WTC11 (cell line): ENCODE measurements around the gene RAB1A. TPM values are rescaled to one million over a fixed set of nuclear protein-coding genes. Genes with fewer than 3 reads are reported as not detected.

Experiments
- ATAC-seq: fragments of 200-7000 bp; cut with Tn5 transposase; 2 replicates; pipeline ENCODE4 v1.10.0; 2021; ENCODE audit warnings: mild to moderate bottlenecking, moderate library complexity
- CTCF ChIA-PET: fragments of 300-600 bp; sonication (Branson Sonifier 250); formaldehyde crosslinking; loops from one replicate; lab custom pipeline; 2021; ENCODE audit warnings: antibody characterized with exemption; lab: Charles Lee
- POLR2A ChIA-PET: fragments of 350-600 bp; sonication (Branson Sonifier 250); formaldehyde crosslinking; loops from one replicate; lab custom pipeline; 2021; ENCODE audit warnings: antibody characterized with exemption; lab: Charles Lee
- DNase-seq: peaks from one replicate; pipeline ENCODE4 v3.0.0; 2021; ENCODE audit warnings: low spot score
- H3K27ac Mint-ChIP-seq: 2 replicates; pipeline ENCODE4 v1.8.0; 2021; ENCODE audit warnings: mixed read lengths
- H3K27me3 Mint-ChIP-seq: 2 replicates; pipeline ENCODE4 v1.8.0; 2021; ENCODE audit warnings: low read depth, mild to moderate bottlenecking, moderate library complexity, mixed read lengths
- H3K36me3 Mint-ChIP-seq: 2 replicates; pipeline ENCODE4 v1.8.0; 2021; ENCODE audit warnings: mixed read lengths
- H3K4me1 Mint-ChIP-seq: 2 replicates; pipeline ENCODE4 v1.8.0; 2022; ENCODE audit warnings: mixed read lengths
- H3K4me3 Mint-ChIP-seq: 2 replicates; pipeline ENCODE4 v1.8.0; 2021; ENCODE audit warnings: mild to moderate bottlenecking, moderate library complexity, mixed read lengths
- H3K9me3 Mint-ChIP-seq: 2 replicates; pipeline ENCODE4 v1.8.0; 2021; ENCODE audit warnings: mixed read lengths
- AR ChIP-seq: fragments of 250-450 bp; sonication (Bioruptor Pico); IDR thresholded peaks from 2 replicates; pipeline ENCODE4 v1.9.0; 2021; ENCODE audit warnings: mild to moderate bottlenecking
- CBFB ChIP-seq: sonication (generic); formaldehyde crosslinking; IDR thresholded peaks from 2 replicates; pipeline ENCODE4 v1.8.1; 2022; ENCODE audit warnings: mild to moderate bottlenecking, low read depth, missing genetic modification reagents
- CREM ChIP-seq: sonication (generic); formaldehyde crosslinking; IDR thresholded peaks from 2 replicates; pipeline ENCODE4 v1.8.1; 2022; ENCODE audit warnings: mild to moderate bottlenecking, missing genetic modification reagents, moderate library complexity
- EMX1 ChIP-seq: fragments of 250-450 bp; sonication (Bioruptor Pico); IDR thresholded peaks from 2 replicates; pipeline ENCODE4 v1.8.0; 2021; ENCODE audit warnings: mild to moderate bottlenecking
- ERG ChIP-seq: fragments of 250-450 bp; sonication (Bioruptor Pico); IDR thresholded peaks from 2 replicates; pipeline ENCODE4 v1.8.0; 2021; ENCODE audit warnings: mild to moderate bottlenecking
- IRF1 ChIP-seq: sonication (generic); formaldehyde crosslinking; IDR thresholded peaks from 2 replicates; pipeline ENCODE4 v1.8.0; 2023; ENCODE audit warnings: missing genetic modification reagents
- JAZF1 ChIP-seq: fragments of 250-450 bp; sonication (Bioruptor Pico); IDR thresholded peaks from 2 replicates; pipeline ENCODE4 v1.9.0; 2021; ENCODE audit warnings: moderate library complexity, mild to moderate bottlenecking, inconsistent platforms
- JUN ChIP-seq: sonication (generic); formaldehyde crosslinking; IDR thresholded peaks from 2 replicates; pipeline ENCODE4 v1.8.0; 2023; ENCODE audit warnings: mild to moderate bottlenecking, missing genetic modification reagents
- SMAD4 ChIP-seq: sonication (generic); formaldehyde crosslinking; IDR thresholded peaks from 2 replicates; pipeline ENCODE4 v1.8.0; 2022; ENCODE audit warnings: mild to moderate bottlenecking, missing genetic modification reagents
- SOX15 ChIP-seq: fragments of 250-450 bp; sonication (Bioruptor Pico); IDR thresholded peaks from 2 replicates; pipeline ENCODE4 v1.9.0; 2021; ENCODE audit warnings: mild to moderate bottlenecking
- STAT6 ChIP-seq: sonication (generic); formaldehyde crosslinking; conservative IDR thresholded peaks from 2 replicates; pipeline ENCODE4 v1.8.1; 2023; ENCODE audit warnings: mild to moderate bottlenecking, low read depth, missing genetic modification reagents, moderate library complexity
- TP53 ChIP-seq: sonication (generic); formaldehyde crosslinking; IDR thresholded peaks from 2 replicates; pipeline ENCODE4 v1.8.1; 2023; ENCODE audit warnings: mild to moderate bottlenecking, missing genetic modification reagents
- ZNF121 ChIP-seq: sonication (generic); formaldehyde crosslinking; IDR thresholded peaks from 2 replicates; pipeline ENCODE4 v1.8.0; 2023; ENCODE audit warnings: missing genetic modification reagents
- ZNF232 ChIP-seq: sonication (generic); formaldehyde crosslinking; IDR thresholded peaks from 2 replicates; pipeline ENCODE4 v1.8.0; 2022; ENCODE audit warnings: mild to moderate bottlenecking, missing genetic modification reagents
- ZNF281 ChIP-seq: sonication (generic); formaldehyde crosslinking; IDR thresholded peaks from 2 replicates; pipeline ENCODE4 v1.8.0; 2023; ENCODE audit warnings: mild to moderate bottlenecking, missing genetic modification reagents
- ZNF317 ChIP-seq: sonication (generic); formaldehyde crosslinking; IDR thresholded peaks from 2 replicates; pipeline ENCODE4 v1.8.1; 2023; ENCODE audit warnings: low read depth, mild to moderate bottlenecking, moderate library complexity, missing genetic modification reagents, borderline replicate concordance
- ZSCAN18 ChIP-seq: fragments of 250-450 bp; sonication (Bioruptor Pico); IDR thresholded peaks from 2 replicates; pipeline ENCODE4 v2.1.2; 2022; ENCODE audit warnings: mild to moderate bottlenecking, moderate library complexity
- total RNA-seq: library from RNA; stranded (reverse); gene quantifications from 3 replicates; pipeline ENCODE4 v1.2.3, GENCODE V29; 2021
- TF ChIP-seq, protein P1 (sequence below): sonication (generic); formaldehyde crosslinking; IDR thresholded peaks from 2 replicates; pipeline ENCODE4 v1.8.1; 2023; ENCODE audit warnings: mild to moderate bottlenecking, missing genetic modification reagents

The RAB1A gene
- total RNA-seq, 1 experiment from 2014 or later, result 114 TPM

DNA sequence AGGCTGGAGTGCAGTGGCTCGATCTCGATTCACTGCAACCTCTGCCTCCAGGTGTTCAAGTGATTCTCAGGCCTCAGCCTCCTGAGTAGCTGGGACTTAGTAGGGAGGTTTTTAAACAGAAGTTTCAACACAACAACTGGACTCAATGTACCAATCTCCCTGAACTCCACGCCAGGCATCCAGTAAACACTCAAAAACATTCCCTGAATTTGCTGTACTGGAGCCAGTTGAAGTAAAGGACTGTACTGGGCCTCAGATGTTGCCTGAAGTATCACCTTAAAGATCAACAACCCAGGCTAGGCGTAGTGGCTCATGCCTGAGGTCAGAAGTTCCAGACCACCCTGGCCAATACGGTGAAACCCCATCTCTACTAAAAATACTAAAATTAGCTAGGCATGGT, 22.4 kb downstream of the RAB1A start:
- CTCF ChIA-PET, result interaction anchor here (1.0 to 1.3 kb wide), 2 partner anchors 23 to 80 kb away, joined by 4 to 6 read pairs; partner anchors contain the start of gene RAB1A
- H3K27ac Mint-ChIP-seq, result peak overlapping the region; percentile 70
- no peak for DNase-seq
- H3K4me1 Mint-ChIP-seq, result no peaks in the 10 kb centered on the region
- POLR2A ChIA-PET, result no interaction called here
- H3K4me3 Mint-ChIP-seq, result no peak overlapping the region
- TF ChIP-seq SMAD4 (CRISPR knock-in tag) (no peak), STAT6 (CRISPR knock-in tag) (no peak), CBFB (CRISPR knock-in tag) (no peak), ERG (CRISPR knock-in tag) (no peak), ZNF232 (CRISPR knock-in tag) (no peak), JUN (no peak), AR (CRISPR knock-in tag) (no peak), ZSCAN18 (CRISPR knock-in tag) (no peak), SOX15 (no peak), ZNF121 (CRISPR knock-in tag) (no peak), ZNF317 (CRISPR knock-in tag) (no peak), EMX1 (no peak)
- ATAC-seq, result no peak
- no peaks in the 10 kb centered on the region for H3K27me3 Mint-ChIP-seq
- H3K9me3 Mint-ChIP-seq, result no peaks in the 10 kb centered on the region
- peaks cover 11% of the 10 kb centered on the region for H3K36me3 Mint-ChIP-seq

GRCh38 chr2:65103013-65103715, 26.7 kb downstream of the RAB1A start:
- Mint-ChIP-seq H3K27ac (no peak overlapping the region), H3K27me3 (no peaks in the 10 kb centered on the region), H3K4me3 (no peak overlapping the region), H3K36me3 (peaks cover 28% of the 10 kb centered on the region), H3K4me1 (no peaks in the 10 kb centered on the region), H3K9me3 (no peaks in the 10 kb centered on the region)
- POLR2A ChIA-PET, result interaction anchor here (0.6 kb wide), 1 partner anchor 101 kb away, joined by 4 read pairs; no protein-coding TSS in a partner anchor
- DNase-seq, result no peak
- ATAC-seq, result no peak
- TF ChIP-seq IRF1 (CRISPR knock-in tag) (no peak), EMX1 (no peak), JAZF1 (CRISPR knock-in tag) (no peak), ZNF281 (CRISPR knock-in tag) (no peak), TP53 (CRISPR knock-in tag) (no peak), CREM (CRISPR knock-in tag) (no peak)
- TF ChIP-seq, protein P1, sequence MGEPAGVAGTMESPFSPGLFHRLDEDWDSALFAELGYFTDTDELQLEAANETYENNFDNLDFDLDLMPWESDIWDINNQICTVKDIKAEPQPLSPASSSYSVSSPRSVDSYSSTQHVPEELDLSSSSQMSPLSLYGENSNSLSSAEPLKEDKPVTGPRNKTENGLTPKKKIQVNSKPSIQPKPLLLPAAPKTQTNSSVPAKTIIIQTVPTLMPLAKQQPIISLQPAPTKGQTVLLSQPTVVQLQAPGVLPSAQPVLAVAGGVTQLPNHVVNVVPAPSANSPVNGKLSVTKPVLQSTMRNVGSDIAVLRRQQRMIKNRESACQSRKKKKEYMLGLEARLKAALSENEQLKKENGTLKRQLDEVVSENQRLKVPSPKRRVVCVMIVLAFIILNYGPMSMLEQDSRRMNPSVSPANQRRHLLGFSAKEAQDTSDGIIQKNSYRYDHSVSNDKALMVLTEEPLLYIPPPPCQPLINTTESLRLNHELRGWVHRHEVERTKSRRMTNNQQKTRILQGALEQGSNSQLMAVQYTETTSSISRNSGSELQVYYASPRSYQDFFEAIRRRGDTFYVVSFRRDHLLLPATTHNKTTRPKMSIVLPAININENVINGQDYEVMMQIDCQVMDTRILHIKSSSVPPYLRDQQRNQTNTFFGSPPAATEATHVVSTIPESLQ, result no peak
- CTCF ChIA-PET, result interaction anchor here (0.9 kb wide), 1 partner anchor 32 kb away, joined by 3 read pairs; no protein-coding TSS in a partner anchor
